ENCODE results near the gene JPH2.

Gene JPH2

DNA sequence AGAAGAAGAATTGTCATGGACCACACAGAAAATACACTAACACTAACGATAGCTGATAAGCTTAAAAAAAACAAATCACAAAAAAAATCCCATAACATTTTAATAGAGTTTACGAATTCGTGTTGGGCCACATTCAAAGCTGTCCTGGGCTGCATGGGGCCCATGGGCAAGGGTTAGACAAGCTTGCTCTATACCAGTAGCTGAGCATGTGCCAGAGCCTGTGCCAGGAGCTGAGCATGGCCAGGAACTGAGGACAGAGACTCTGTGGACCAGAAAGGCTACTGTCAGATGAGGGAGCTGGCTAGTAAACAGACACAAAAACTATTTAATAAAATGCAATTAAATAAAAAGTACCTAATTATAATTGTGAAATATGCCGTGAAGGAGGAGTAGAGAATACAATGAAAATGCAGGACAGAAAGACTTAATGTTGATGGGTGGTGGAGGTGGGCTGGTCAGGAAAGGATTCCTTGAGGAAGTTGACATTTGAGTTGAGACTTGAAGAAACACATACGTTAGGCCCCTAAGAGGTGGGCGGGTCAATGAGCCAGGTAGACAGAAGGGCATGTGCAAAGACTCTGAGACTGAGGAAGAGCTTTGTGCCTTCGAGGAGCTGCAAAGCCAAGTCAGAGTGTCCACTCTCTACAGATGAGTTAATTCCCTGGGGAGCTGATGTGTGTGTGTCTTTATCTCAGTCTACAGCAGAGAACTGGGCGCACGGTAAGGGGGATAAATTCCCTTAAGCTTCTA, 66.1 kb downstream of the JPH2 start:
- DNase-seq: no peak

DNA sequence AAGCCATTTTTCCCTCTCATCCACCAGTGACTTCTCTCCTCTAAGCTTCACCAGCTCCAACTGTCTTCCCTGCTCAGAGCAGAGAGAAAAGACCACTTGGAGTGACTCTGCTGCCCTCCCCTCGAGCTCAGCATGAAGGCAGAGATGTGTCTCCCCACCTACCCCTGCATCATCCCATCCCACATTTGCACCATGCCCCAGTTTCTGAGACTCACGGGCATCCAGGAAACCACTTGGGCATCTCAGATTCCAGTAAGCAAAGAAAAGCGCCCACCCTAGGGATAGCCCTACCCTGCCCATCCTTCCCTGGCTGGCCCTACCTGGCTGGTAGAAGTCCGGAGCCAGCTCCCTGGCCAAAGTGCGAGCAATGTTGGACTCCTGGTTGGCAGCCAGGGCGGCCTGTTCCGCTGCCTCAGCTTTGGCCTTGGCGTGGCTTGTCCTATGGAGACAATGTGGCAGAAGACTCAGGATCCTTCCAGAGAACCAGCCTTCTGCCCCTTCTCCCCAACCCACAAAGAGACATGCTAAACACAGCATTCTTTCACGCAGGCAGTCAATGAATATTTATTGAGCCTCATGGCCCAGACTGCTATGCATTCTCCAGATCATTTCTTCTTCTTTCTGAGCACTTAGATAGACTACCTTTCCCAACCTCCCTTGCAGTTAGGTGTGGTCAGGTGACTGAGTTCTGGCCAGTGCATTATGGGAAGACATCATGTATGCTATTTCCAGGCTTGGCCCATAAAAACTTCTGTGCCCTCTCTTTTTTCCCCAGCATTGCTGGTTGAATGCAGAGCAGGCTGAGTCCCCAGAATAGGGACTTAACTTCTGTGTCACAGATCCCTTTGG, 68.6 kb downstream of the JPH2 start:
- no peak for DNase-seq

DNA sequence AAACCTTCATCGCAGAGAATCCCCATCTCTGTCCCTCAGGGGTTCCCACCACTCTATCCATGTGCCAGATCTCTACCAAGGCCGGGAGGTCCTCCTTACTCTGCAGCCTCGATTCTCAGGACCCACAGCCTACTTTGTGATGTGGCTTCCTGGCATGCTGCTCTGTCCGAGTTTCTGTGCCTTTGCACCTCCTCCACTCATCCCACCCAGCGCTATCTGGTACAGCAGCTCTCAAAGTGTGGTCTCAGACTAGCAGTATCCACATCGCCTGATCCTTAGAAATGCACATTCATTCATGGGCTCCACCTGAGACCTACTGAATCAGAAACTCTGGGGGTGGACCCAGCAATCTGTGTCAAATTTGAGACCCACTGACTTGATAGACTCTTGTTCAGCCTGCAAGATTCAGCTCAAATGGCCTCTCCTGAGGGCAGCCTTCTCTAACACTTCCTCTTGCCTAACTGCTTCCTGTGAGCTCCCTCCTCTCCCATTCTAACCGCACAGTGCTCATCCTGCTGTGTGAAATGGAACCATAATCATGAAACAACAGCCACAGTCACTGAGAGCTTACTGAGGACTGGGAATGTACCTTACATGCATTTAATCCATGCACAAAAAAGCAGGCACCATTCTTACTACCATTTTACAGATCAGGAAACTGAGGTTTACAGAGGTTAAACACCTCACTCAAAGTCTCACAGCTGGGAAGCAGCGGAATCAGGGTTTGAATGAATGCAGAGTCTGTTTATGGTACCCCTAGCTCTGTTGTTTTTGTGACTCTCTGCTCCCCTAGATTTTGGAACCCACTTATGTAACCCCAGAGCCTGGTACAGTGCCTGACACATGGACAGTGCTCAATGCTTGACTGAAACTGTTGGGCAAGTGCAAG, 69.4 kb downstream of the JPH2 start:
- DNase-seq: no peak

- DNase-seq: no peak
Observed at GRCh38 chr20:44115762-44116644, 71.0 kb downstream of the JPH2 start.

DNA sequence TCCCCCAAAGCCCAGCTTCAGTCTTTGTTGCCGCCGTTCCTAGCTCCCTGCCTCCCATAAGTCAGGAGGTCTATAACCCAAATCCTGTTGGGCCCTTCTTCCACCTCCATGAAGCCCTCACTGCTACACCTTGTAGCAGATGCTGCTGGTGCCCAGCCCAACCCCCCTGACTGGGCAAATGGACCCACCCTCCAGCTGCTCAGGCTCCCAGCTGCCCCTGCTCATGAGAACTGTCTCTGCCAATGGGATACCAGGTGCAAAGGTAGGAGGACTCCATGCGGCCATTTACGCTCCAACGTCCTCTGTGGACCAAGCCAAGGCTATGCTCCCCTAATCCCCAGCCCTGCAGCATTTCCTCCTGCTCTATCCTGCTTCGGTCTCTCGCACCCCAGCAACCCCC, 71.8 kb downstream of the JPH2 start:
- no peak for DNase-seq

DNA sequence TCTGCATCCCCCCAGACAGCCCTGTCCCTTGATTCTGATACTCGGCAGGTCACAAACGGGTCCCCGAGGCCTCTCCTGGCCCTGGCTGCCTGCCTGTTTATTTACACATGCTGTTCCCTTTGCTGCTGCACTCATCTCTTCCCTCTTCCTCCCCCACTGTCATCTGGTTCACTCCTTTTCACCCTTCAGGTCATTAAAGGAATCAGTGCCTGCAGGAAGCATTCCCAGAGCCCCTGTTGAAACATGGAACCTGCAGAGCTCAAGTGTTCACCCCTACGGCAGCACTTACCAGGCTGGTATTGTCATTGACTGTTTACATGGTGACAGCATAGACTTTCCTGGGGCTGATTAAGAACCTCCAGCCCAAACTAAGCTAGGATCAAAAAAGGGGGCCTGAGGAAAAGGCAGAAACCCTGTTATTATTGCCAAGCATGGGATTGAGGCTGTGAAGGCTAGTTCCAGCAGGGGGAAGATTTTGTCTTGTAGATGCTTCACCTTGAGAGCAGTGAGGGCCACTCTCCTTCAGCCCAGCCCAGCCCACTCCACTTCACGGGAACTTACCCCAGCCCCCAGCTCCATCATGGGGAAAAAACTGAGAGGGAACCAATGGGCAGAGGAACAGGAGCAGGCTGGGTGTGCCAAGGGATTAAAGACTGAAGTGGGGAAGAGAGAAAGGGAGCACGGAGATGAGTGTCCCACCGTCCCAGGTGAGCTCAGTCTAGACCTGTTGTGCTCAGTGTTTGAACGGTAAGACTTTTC, 73.2 kb downstream of the JPH2 start:
- DNase-seq: no peak

- no peak for DNase-seq
Observed at GRCh38 chr20:44112889-44113617, 73.9 kb downstream of the JPH2 start.

GRCh38 chr20:44112456-44112855, 74.5 kb downstream of the JPH2 start:
- no peak for DNase-seq

GRCh38 chr20:44111712-44112335, 75.2 kb downstream of the JPH2 start:
- no peak for DNase-seq

GRCh38 chr20:44110816-44111568, 76.0 kb downstream of the JPH2 start:
- DNase-seq: no peak

DNA sequence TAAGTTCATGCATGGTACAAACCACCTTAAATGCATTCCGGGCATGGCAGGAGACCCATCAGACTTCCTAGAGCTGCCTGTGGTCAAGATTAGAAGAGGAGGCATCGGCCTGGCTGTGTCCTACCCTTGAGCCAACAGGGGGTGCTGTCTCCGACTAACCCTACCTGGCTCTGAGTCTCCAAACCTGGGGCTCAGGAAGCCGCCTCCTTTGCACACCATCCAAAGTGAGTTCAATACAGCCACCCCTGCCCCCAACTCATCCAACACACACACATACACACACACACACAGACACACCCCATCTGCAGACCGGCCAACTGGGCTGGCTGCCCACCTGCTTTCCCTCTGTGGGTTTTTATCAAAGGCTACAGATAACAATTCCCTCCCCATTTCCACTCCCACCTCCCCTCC, 77.0 kb downstream of the JPH2 start:
- DNase-seq: no peak

GRCh38 chr20:44106615-44107014, 80.4 kb downstream of the JPH2 start:
- DNase-seq: no peak

DNA sequence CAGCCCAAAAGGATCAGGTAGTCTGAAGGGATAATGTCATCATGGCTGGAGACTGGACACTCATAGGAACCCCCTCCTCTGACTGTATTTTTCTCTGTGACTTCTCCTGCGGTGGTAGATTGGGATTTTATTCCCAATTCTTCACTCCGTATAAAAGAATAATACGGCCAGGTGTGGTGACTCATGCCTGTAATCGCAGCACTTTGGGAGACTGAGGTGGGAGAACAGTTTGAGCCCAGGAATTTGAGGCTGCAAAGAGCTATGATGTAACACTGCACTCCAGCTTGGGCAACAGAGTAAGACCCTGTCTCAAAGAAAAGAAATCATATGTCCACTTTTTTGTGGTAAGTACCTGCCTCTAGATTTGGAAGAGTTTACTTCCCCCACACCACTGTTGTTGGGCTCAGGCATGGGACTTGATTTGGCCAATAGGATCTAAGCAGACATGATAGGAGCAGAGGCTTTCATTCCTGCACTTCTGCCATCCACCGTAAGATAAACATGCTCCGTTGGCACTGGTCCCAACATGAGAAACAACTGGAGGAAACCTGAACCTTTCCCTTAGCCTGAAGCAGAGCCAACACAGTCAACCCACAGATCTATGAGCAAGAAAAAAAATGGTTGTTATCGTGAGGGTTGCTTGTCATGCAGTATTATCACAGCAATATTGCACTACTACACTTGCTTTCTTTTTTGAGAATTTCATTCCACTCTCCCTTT, 82.0 kb downstream of the JPH2 start:
- no peak for DNase-seq

- DNase-seq: no peak
Observed at GRCh38 chr20:44102582-44102981, 84.4 kb downstream of the JPH2 start.

GRCh38 chr20:44099832-44100231, 87.2 kb downstream of the JPH2 start:
- no peak for DNase-seq

GRCh38 chr20:44098657-44099056, 88.3 kb downstream of the JPH2 start:
- no peak for DNase-seq

DNA sequence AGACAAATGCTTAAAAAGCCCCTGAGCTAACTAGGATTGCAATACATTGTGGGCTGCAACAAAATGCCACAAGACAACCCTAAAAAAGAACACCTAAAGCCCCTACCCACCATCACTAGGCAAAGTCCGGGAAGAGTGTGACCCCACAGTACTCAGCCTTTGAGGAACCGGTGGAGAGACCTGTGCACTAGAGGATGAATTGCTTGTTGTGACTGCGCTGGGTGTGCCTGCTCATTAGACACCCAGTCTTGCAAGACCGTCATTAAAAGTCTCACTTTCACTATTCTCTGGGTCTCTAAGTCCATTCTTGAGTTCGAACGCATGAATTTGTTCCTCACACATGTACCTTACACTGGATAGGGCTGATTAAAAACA, 88.7 kb downstream of the JPH2 start:
- DNase-seq: no peak

- DNase-seq: no peak
Observed at GRCh38 chr20:44097521-44098255, 89.3 kb downstream of the JPH2 start.
